Measurements from ENCODE around the gene METTL17. TPM values are rescaled to one million over a fixed set of nuclear protein-coding genes. Genes with fewer than 3 reads are reported as not detected.

METTL17 gene
- total and polyA plus RNA-seq, 2 of the 13 experiments (the other 11 are each of a cell fraction or from before 2014, with no cell fraction given) = 122 to 199 TPM

- TF ChIP-seq GTF2F1 (IDR thresholded peaks at IDR 0.05; ENCODE audit: low read length) (no peak), ZGPAT (CRISPR knock-in tag; IDR thresholded peaks at IDR 0.05) (peak; percentile 87), RERE (CRISPR knock-in tag; IDR thresholded peaks at IDR 0.05; ENCODE audit: low read depth) (0 out of 2 replicates have a peak, but pooled peaks have one; percentile 29), MBD4 (IDR thresholded peaks at IDR 0.05; ENCODE audit: borderline replicate concordance, low read length) (no peak), ZNF766 (CRISPR knock-in tag; IDR thresholded peaks at IDR 0.05; ENCODE audit: borderline replicate concordance) (peak; percentile 92; the same call in 1 of the 2 replicates), NCOA1 (CRISPR knock-in tag; IDR thresholded peaks at IDR 0.05) (peak; percentile 79; the same call in 1 of the 2 replicates), KLF16 (CRISPR knock-in tag; IDR thresholded peaks at IDR 0.05) (peak in 1 of 2 experiments; percentile 73; a peak in 1 of 4 replicates), TMF1 (CRISPR knock-in tag; IDR thresholded peaks at IDR 0.05; ENCODE audit: low read depth) (no peak), RAD21 (CRISPR knock-in tag; IDR thresholded peaks at IDR 0.05) (peak; percentile 58), NFE2L2 (IDR thresholded peaks at IDR 0.05; ENCODE audit: low read length) (no peak), KMT2A (CRISPR knock-in tag; IDR thresholded peaks at IDR 0.05) (no peak; the same call in 1 of the 2 replicates), GTF3A (CRISPR knock-in tag; conservative IDR thresholded peaks at IDR 0.05) (no peak), ZNF234 (CRISPR knock-in tag; conservative IDR thresholded peaks at IDR 0.05) (no peak; the same call in 1 of the 2 replicates), ZNF572 (CRISPR knock-in tag; IDR thresholded peaks at IDR 0.05) (no peak), IRF9 (CRISPR knock-in tag; IDR thresholded peaks at IDR 0.05; ENCODE audit: borderline replicate concordance) (peak; percentile 79), GMEB2 (CRISPR knock-in tag; IDR thresholded peaks at IDR 0.05; ENCODE audit: low read depth) (no peak), ZNF180 (CRISPR knock-in tag; IDR thresholded peaks at IDR 0.05; ENCODE audit: borderline replicate concordance, low read depth) (no peak), POGZ (CRISPR knock-in tag; IDR thresholded peaks at IDR 0.05) (peak; percentile 45; the same call in 1 of the 2 replicates)
Measured at GRCh38 chr14:21024585-21025370, 35.0 kb downstream of the METTL17 start, which contains the start of gene NDRG2 (continued).

All from HepG2 (cell line).